Heart left ventricle (tissue), 16 donors: Measurements from ENCODE around the gene PDHB. TPM values are rescaled to one million over a fixed set of nuclear protein-coding genes. Genes with fewer than 3 reads are reported as not detected.
A peak's percentile ranks its signal among the peaks of the same experiment; 100 is the strongest.

ENCODE experiments used
- ATAC-seq, 4 donors: fragments of 200-7000 bp; cut with Tn5 transposase; one replicate each; pipeline ENCODE4 v1.9.1; 2020 to 2022; ENCODE audit warnings: moderate library complexity in 4 of 4, mild to moderate bottlenecking in 3 of 4, moderate number of reproducible peaks in 1 of 4
- DNase-seq, 5 donors: peaks; one replicate each; pipeline ENCODE4 v3.0.0-alpha.2; 2020
- H3K27ac ChIP-seq, 12 donors: fragments of 200-600 bp; sonication (generic) in 4 of 12; one replicate each; pipeline versions ENCODE4 v1.5.0 to v1.8.0; 2016 to 2022; ENCODE audit warnings: mild to moderate bottlenecking in 2 of 12
- H3K27me3 ChIP-seq, 9 donors: fragments of 200-600 bp; sonication (generic) in 2 of 9; one replicate each; pipeline versions ENCODE4 v1.5.1 to v1.8.0; 2016 to 2022; ENCODE audit warnings: mild to moderate bottlenecking in 3 of 9
- H3K36me3 ChIP-seq, 9 donors: fragments of 200-600 bp; sonication (generic) in 2 of 9; one replicate each; pipeline versions ENCODE4 v1.5.0 to v1.8.0; 2018 to 2022; ENCODE audit warnings: mild to moderate bottlenecking in 2 of 9
- H3K4me1 ChIP-seq, 12 donors: fragments of 200-600 bp; sonication (generic) in 4 of 12; one replicate each; pipeline versions ENCODE4 v1.5.0 to v1.8.0; 2016 to 2022; ENCODE audit warnings: mild to moderate bottlenecking in 3 of 12
- H3K4me3 ChIP-seq, 12 donors: fragments of 200-600 bp; sonication (generic) in 4 of 12; one replicate each; pipeline versions ENCODE4 v1.5.0 to v1.8.0; 2017 to 2022; ENCODE audit warnings: mild to moderate bottlenecking in 9 of 12, moderate library complexity in 4 of 12
- H3K9me3 ChIP-seq, 12 donors: fragments of 200-600 bp; sonication (generic) in 4 of 12; one replicate each; pipeline versions ENCODE4 v1.5.0 to v1.8.0; 2016 to 2022; ENCODE audit warnings: mild to moderate bottlenecking in 1 of 12
- CTCF ChIP-seq, 12 donors: fragments of 200-600 bp; sonication (generic) in 4 of 12; IDR thresholded peaks; one replicate each; pipeline versions ENCODE4 v1.5.0 to v1.8.0; 2018 to 2022; ENCODE audit warnings: antibody characterized with exemption in 12 of 12, mild to moderate bottlenecking in 5 of 12
- POLR2A ChIP-seq, 2 donors: fragments of 450-650 bp; IDR thresholded peaks; one replicate each; pipeline ENCODE4 v1.6.1; 2017; ENCODE audit warnings: antibody characterized with exemption in 2 of 2, mild to moderate bottlenecking in 2 of 2, moderate library complexity in 2 of 2
- WGBS, 4 donors: extraction: QIAGEN DNeasy Blood & Tissue Kit in 2 of 4; methylation state at CpG; one replicate each; pipeline versions ENCODE4 v1.1.5 to v1.1.7; 2013 to 2018; 5-methylcytosine and 5-hydroxymethylcytosine counted together
- intact Hi-C, 10 donors: fragments of 100-400 bp; cut with DNase I; formaldehyde crosslinking; loops; one replicate each; pipeline versions ENCODE4 v1.11.1 to v1.14.2; 2022
- polyA plus RNA-seq, 2 donors: library from polyadenylated mRNA; stranded (reverse); fragments of 200-250 nt; gene quantifications; one replicate each; pipeline ENCODE4 v1.2.3, GENCODE V29; 2013
- total RNA-seq, 9 donors: library from RNA; depleted of rRNA in 2 of 9; stranded (reverse); fragments of >200 nt in 2 of 9; fragmentation: NEBNext Ultra II Directional in 3 of 9; extraction: Animal tissue kit (Norgen Biotek cat#: 25700) in 3 of 9; gene quantifications; one replicate each; pipeline versions ENCODE4 v1.1.0 to v1.2.4, GENCODE V29; 2016 to 2023
- donor health status: ischemic (EF 13 %, LVEDD 7.1; RV severe dilation, severe dysfunction).
- donor health status: healthy with polysubstance abuse.
- donor health status: DM: no; HTN: yes; CAD: no.
- donor health status: DM: no; HTN: no; CAD: no.
- donor health status: ischemic (EF 25% LVEDD 6.9; RV normal size, moderate dysfunction).
- donor health status: ischemic (EF 25% LVEDD 5.7; RV mildly dilated, moderate dysfunction).
- donor health status: healthy.
- donor health status: DM: yes; HTN: yes; CAD: no.
- donor health status: ischemic (EF 35%, LVEDD 5.7; RV mildly dilated, moderate dysfunction).
- donor health status: nonischemic (EF 11% LVEDD 7.7; RV severe dilation, severe dysfunction).
- donor health status: DM: yes; HTN: yes; CAD: no.
- donor health status: PGD.
- donor health status: ischemic (EF 29% LVEDD 5.4; RV normal size, mild dysfunction).
- donor health status: nonischemic (EF 23%, LVEDD 6.1; RV moderate dilation, normal function).

The PDHB gene
- total and polyA plus RNA-seq, 11 donors = 133 to 274 (median 192) TPM

DNA sequence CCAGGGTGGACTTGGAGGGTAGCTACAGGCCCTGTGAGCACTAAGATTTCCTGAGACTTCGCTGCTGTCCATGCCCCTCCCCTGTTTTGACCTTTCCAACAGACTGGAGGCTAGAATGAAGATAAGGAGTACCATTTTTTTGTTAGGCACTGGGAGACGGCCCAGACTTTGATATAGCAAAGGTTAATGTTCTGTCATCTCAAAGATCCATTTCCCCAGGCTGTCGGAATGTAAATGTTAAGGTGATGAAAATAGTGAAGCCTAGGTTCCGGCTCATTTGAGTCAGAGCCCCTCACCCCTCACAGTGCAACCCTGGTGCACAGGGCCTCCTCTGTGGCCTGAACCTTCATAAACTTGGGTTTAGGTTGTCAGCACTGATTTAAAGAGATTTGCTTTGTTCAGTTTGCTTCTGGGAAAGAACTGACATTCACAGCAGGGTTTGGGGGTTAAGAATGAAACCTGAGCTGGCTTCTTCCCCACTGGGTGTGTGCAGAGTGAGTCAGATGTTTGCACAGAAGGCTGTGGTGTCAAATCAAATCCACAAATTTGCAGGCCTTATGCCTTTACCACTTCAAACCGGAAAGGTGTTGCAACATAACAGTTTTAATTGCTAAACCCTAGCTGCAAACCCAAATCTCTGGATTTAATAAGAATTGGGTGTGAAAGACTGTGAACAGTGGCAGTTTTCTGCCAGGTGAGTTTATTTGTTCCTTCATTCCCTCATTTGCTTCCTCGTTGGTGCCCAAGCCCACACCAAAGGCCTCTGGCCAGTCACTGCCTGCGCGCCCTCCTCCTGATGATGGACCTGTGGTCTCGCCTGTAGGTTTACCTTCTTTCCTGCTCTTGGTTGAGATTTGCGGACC lies 37.6 kb upstream of the PDHB start:
- Histone ChIP-seq H3K4me3 (no peak overlapping the region), H3K4me1 (peaks cover 0 to 56% (median 5%) of the 10 kb centered on the region in 12 donors), H3K27ac (peak overlapping the region in 6 of 12 donors; percentile 3 to 81 (median 45)), H3K9me3 (no peaks in the 10 kb centered on the region), H3K36me3 (no peaks in the 10 kb centered on the region), H3K27me3 (no peaks in the 10 kb centered on the region)
- DNase-seq = no peak
- WGBS, 4 donors = 60 to 73% (median 65%) methylated on average over 10 of the region's 10 CpGs
- intact Hi-C loops = no loop called here
- no peak for TF ChIP-seq POLR2A (IDR thresholded peaks at IDR 0.05)
- no peak for TF ChIP-seq CTCF (IDR thresholded peaks at IDR 0.05)
- peak; percentile 11 to 77 (median 63) for ATAC-seq

DNA sequence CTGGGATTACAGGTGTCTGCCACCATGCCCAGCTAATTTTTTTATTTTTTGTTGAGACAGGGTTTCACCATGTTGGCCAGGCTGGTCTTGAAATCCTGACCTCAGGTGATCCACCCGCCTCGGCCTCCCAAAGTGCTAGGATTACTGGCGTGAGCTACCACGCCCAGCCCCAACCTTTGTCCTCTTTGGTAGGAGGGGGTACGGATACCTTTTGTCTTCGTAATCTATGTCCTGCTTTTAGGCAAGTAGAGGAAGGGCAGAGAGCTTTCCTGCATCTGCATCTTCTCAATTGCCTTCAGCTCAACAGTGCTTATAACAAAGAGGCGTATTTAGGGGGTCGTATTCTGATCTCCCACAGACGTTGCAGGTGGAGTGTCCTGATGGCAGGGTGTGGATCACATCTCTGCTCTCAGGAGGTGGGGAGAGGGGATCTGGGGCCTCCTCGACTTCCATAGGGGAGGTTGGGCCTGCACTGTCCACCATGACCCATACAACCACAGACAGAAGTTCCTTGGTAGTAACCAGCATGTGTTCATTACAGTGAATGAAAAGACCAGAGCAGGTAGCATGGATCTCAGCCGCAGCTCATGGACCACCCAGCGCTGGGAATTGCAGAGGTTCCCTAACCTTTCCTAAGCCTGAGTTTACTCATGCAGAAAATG lies 36.9 kb upstream of the PDHB start:
- WGBS, 4 donors = 94 to 95% (median 94%) methylated on average over 12 of the region's 12 CpGs
- peak overlapping the region in 5 of 12 donors; percentile 25 to 81 (median 51) for H3K27ac ChIP-seq
- no peaks in the 10 kb centered on the region for H3K27me3 ChIP-seq

GRCh38 chr3:58469096-58469495 lies 35.5 kb upstream of the PDHB start:
- Histone ChIP-seq H3K4me3 (no peak overlapping the region), H3K9me3 (no peaks in the 10 kb centered on the region), H3K4me1 (peaks cover 0 to 37% (median 5%) of the 10 kb centered on the region in 12 donors), H3K27ac (no peak overlapping the region), H3K36me3 (no peaks in the 10 kb centered on the region), H3K27me3 (no peaks in the 10 kb centered on the region)
- no peak for TF ChIP-seq CTCF (IDR thresholded peaks at IDR 0.05)
- WGBS, 4 donors = 58 to 65% (median 63%) methylated on average over 4 of the region's 4 CpGs
- intact Hi-C loops = loop anchor here in 4 of 10 donors (10.0 kb wide), 2 partner anchors 66 to 166 kb away; partner anchors contain the start of gene ACOX2 (in 3 of the 4)
- DNase-seq = no peak
- ATAC-seq = no peak

More for the DNA sequence above, 36.9 kb upstream of the PDHB start:
- no peaks in the 10 kb centered on the region for H3K9me3 ChIP-seq
- TF ChIP-seq POLR2A (IDR thresholded peaks at IDR 0.05) (no peak), CTCF (IDR thresholded peaks at IDR 0.05) (no peak)
- H3K4me1 ChIP-seq = peaks cover 0 to 49% (median 5%) of the 10 kb centered on the region in 12 donors
- no peak overlapping the region for H3K4me3 ChIP-seq
- intact Hi-C loops = no loop called here
- no peaks in the 10 kb centered on the region for H3K36me3 ChIP-seq
- peak in 3 of 4 donors; percentile 6 to 33 (median 8) for ATAC-seq
- no peak for DNase-seq
